Stimulated activated CD4-positive, alpha-beta T cell treated with anti-CD3 and anti-CD28 coated beads, TNF-alpha, amount 100 ng/mL, for 4 hours (primary cell): Measurements from ENCODE around the gene CRABP2.

Experiments used
- DNase-seq, 3 experiments: peaks; one replicate each; pipeline ENCODE4 v3.0.0-alpha.2; 2020; ENCODE audit warnings: low read depth in 3 of 3

The CRABP2 gene

DNA sequence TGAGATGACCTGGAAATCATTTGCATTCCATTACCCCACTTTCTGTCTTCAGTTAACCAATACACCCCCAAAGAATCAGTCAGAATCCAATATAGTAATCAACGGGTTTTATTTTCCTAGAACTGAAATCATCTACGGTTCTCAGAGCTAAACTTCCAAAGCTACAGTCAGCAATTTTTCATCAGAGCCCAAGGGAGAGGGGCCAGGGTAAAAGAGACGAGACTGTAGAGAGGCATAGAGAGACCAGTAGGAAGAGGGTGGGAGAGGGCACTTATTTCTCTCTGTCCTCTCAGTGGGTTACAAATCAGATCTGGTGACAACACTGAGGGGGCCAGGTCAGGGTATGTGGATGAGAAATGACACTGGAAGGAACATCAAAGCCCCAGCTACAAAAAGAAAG is 36.6 kb upstream of the CRABP2 start:
- no peak for DNase-seq

DNA sequence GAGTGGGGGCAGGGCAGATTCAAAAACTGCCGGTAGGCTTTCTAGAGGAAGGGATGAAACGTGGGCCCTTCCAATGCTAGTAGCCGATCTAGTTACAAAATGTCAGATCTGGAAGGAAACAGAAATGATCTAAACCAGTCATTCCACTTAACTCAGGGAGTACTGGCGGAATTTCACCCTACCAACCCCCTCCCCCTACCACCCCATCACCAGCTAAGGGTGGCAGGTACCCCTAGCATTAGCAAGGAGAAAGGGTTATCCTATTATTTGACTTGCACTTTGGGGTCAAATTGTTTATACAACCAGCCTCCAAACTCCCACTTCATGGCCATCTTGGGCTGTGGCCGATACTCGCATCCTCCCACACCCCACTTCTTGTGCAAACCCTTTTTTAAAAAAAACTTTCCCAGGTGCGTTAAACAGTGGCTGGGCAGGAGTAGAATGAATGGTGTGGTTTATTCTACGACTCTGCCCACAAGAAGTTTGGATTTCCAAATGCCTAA is 36.1 kb upstream of the CRABP2 start:
- DNase-seq: no peak

DNA sequence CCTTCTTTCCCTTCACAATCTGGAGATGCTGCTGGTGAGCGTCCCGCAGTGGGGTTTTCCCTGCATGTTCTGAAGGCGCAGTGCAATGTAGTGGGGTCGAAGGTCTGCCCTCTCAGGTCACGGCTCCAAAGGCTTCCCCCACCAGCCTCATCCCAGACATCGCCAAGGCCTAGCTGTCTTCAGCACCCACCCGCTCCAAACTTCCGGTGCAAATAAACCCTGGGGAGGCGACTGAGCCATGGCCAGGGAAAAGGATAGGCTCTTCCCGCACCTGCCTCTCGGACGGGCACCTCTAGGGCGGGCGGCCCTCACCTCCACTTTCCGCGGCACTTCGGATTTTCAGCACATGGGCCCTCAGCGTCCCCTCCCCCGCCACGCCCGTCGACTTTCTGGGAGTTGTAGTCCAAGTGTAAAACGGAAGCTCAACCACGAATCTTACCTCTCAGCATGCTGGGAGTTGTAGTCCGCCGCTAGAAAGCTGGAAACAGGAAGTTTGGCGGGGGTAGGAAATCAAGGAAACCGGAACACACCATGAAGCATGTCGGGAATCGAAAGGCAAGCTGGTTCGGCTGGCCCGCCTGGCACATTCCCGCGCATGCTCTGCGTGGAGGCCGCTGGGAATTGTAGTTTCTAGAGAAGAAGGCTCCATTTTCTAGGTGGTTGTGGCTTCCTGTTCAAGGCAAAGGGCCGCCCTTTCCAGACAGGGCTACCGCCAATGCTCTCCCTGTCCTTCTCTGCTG is 35.5 kb upstream of the CRABP2 start, which contains the start of gene MRPL24:
MRPL24 (minus strand) TSS at position 348 of the 740 bp plus-strand sequence. CDS start 2,384 bp downstream, outside the sequence.
- DNase-seq: peak; percentile 91 to 96 (median 91)

DNA sequence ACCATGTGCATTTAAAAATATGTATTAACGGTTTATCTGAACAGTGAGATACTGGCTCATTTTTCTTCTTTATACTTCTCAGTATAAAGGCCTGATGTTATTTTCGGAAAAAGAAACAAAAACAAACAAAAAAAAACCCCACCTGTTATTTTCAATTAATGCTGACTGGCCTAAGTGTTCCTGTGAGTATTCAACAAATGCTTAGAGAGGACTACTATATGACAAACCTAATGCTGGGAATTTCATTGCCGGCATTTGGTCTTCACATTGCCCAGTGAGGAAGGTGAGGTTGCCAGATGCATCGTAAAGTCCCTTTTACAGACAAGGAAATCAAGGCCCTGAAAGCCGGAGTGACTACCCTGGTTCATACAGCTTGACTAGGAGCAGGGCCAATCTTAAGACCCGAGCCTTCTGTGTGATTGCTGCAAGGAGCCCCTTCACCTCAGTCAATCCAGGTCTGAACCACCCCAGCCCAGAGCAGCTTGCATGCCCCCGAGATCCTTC is 34.9 kb upstream of the CRABP2 start:
- DNase-seq: no peak

DNA sequence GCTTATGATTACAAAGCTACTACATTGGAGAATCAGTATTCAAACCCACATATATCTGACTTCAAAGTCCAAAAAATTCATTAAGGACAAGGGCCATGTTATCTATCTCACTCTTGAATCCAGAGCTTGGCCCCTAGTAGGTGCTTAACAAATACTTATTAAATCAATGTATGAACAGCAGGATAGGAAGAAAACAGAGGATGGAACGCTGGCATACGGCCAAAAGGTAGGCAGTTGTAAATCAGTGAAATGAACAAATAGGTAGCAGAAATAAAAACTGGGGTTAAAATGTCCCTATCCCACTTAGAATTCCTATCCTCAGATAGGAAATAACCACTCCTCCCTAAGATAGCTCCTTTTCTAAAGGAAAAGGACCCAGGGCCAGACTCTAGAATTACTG is 33.5 kb upstream of the CRABP2 start:
- DNase-seq: no peak

DNA sequence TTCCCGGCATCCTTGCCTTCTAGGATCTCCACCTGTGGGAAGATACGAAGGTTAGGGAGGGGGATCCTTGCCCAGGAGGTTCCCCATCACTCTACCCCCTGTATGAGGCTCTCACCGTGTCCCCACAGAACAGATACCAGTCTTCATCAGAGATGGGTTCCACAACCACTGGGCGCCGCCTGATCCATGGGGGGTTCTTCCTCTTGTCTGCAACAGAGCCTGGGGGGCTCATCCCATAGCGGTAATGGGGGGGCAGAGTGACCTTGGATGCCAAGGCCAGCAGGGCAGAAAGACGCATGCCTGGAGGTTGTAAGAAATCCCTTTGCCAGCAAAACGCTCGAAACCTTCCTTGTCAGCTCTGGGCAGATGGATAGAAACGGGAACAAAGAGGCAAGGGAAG is 33.0 kb upstream of the CRABP2 start:
- no peak for DNase-seq

DNA sequence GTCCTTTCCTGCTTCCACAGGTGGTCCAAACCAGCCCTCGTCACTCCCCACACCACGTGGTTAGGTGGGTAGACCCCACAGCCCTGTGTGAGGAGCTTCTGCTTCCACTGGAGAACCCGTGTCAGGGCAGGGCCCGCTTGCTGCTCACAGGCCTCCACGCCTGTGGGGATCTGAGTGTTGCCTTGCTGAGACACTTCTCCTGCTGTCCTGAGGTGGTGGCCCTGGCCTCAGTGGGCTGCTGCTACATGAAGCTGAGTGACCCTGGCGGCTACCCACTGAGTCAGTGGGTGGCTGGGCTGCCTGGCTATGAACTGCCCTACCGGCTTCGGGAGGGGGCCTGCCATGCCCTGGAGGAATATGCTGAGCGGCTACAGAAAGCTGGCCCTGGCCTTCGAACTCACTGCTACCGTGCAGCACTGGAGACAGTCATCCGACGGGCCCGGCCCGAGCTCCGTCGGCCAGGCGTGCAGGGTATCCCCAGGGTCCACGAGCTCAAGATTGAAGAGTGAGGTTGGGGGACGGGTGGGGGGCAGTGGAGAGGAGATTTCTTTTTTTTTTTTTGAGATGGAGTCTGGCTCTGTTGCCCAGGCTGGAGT is 28.7 kb upstream of the CRABP2 start:
- no peak for DNase-seq

DNA sequence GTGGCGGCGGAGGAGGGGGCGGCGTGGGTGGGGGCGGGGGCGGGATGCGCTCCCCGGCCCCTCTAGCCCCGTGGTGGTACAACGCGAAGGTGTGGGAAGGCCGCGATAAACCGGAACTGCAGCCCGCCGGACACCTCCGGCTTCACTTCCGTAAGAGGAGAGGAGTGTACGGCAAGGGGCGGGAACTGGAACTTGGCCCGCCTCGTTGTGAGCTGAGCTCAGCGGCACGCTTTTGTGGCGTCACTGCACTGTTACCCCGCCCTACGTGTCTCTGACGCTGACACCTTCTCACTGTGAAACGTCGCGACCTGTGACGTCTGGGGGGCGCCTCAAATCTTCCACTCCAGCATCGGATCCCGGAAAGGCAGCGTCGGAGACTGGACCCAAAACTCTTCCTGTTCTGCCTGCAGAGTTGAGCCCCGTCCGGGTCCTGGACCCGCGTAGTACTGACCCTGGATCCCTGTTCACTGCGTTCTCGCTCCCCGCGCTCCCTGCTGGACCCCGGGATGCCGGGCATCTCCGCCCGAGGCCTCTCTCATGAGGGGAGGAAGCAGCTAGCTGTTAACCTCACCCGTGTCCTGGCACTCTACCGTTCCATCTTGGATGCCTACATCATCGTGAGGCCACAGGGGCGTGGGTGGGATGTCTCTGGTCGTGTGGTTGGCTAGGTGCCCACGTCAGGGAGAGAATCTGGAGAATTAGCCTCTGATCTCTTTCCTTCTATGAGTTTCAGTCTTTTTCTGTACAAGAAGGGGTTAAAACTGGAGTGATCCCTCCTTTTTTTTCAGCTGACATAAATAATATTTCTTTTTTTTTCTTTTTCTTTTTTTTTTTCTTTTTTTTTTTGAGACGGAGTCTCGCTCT is 23.4 kb upstream of the CRABP2 start, which contains the start of gene ISG20L2:
ISG20L2 (minus strand) TSS at position 168 of the 864 bp plus-strand sequence. CDS start 1,114 bp downstream, outside the sequence.
- peak; percentile 76 to 93 (median 92) for DNase-seq

DNA sequence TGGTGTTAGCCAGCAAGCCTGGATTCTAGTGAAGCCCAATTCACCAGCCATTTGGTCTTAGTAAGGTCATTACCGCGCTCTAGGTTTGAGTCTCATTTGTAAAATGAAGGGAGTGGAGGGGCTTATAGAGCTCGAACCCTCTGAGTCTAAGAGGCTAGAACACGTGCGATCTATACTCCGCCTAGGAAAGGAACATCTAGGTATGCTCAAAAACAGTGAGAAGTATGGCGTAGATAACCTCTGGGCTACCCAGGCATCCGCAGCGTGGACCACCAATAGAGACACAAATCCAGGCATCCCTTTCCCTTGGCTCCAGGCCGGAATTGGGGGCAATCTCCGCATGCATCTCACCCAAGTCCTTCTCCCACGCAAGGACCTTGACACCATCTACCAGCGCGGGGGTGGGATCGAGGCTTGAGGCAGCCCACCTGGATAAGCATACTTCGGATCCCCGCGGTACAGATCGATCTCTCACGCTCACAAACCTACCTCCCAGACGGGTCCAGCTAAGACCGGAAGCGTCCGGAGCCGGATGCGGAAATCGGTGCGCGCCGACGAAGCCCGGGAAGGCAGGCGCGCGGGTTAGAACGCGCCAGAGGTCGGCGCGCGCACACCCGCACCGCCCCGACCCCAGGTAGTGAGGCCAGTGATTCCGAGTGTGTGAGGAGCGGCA is 22.7 kb upstream of the CRABP2 start, which contains the start of gene METTL25B:
METTL25B (plus strand) TSS at position 544 of the 673 bp plus-strand sequence. CDS start 636 bp downstream, outside the sequence.
- DNase-seq: peak in 1 of 3 experiments; percentile 69

DNA sequence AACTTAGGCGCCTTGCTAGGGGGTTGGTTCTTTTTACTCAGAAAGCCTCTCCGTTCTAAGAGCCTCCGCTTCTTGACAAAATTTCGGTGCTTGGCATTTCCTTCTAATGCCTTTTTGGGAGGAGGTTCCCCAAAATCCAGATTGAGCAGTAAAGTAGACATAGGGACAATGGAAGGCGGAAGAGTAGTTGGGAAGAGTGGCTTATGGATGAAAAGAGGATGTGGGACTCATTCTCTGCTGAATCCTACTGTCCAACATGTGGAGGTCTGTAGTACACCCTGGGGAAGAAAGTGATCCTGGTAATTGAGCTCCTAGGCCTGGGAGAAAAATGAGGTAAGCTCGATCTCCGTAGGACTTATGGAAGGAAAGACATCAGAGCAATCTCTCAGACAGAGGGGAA is 22.1 kb upstream of the CRABP2 start:
- DNase-seq: no peak

DNA sequence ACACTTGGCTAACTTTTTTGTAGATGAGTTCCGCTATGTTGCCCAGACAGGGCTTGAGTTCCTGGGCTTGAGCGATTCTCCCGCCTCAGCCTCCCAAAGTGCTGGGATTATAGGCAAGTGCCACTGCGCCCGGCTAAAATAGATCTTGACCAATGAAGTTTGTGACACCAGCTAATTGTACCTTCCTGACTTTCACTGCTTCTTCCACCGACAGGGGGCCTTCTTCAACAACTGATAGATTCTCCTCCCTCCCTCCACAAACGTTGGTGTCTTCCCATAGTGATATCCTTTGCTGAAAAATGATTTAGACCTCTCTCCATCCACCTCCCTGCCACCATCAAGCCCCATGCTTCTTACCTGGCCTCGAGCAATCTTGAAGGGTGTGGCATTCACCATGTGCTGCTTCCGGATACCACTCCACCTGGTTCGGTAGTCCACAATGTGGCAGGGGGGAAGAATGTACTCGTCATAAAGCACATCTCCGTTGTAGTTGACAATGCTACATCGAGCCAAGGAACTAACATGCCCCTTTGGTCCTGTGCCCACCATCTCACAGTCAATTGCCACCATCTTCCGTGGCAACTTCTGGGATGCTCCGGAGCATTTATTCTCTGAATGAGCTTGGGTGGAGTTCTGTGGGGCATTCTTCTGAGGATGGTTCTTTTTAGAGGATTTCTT is 21.3 kb upstream of the CRABP2 start:
- DNase-seq: peak in 1 of 3 experiments; percentile 28

DNA sequence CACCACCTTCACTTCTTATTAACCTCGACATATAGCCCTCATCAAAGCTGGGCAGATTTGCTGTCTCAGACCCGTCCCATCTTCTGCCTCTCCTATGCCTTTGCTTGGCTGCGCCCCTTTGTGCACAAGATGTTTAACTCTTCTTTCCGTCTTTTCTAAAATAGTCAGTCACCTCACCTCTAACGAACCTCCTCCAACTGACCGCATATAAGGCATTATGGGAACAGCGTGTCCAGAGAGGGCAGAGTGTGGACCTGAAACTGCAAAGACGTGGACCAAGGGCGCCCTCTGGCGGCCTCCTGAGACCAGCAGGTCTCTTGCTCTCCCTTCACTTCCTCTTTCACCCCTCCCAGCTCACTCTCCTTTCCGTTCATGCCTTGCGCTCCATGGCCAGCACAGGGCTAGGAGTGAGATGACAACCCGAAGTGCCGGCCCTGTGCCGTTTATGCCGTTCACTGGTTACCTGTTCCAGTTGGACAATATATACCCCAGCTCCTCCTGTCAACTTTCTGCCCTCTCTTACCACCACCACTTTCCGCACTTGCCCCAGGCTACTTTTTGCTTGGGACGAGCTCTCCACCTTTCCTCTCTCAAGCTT is 20.4 kb upstream of the CRABP2 start:
- DNase-seq: peak; percentile 53 to 61 (median 57)

DNA sequence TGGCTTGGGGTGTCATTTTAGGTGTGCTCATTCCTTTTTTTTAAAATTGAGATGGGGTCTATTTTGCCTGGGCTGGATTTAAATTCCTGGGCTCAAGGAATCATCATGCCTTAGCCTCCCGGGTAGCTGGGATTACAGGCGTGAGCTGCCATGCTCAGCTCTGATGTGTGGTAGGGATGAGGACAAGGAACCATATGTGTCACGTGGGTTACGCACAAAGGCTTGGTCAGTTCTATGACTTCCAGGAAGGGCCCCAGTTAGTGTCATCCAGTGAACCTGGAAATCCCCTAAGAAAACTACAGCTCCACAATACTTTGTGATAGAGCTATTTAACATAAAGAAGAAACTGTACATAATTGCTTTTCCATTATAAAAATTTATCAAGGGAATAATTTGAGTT is 16.2 kb upstream of the CRABP2 start:
- DNase-seq: no peak

DNA sequence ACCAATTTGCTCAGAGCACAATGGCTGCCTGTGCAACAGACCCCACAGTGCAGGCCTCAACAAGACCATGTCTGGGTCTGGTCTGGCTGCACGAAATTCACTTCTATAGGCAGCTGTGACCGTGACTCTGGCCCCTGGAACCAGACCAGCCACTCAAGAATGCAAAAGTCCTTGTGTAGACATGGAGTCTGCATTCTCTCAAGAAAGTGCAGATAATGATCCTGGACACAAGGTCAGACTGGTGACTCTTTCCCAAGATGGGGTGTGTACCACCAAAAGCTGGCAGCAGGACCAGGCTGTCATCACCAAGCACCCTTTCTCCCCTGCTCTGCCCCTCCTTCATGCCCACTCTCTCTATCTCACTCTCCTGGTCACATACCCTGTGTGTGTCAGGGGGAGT is 15.7 kb upstream of the CRABP2 start:
- DNase-seq: no peak

DNA sequence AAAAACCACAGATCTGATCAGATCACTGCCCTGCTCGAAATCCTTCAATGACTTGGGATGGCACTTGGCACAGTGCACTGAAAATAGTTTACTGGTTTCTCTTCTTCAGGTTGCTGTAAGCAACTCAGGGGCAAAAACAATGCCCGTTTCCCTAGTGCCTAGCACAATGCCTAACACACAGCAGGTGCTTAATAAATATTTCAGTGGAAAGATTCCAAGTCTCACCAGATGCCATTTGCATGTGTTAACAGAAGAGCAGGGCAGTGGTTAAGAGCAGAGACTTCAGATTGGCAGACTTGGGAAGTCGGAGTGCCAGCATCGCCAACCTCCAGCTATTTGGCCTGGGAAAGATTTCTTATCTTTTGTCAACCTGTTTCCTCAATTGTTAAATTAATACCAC is 12.0 kb upstream of the CRABP2 start:
- no peak for DNase-seq

DNA sequence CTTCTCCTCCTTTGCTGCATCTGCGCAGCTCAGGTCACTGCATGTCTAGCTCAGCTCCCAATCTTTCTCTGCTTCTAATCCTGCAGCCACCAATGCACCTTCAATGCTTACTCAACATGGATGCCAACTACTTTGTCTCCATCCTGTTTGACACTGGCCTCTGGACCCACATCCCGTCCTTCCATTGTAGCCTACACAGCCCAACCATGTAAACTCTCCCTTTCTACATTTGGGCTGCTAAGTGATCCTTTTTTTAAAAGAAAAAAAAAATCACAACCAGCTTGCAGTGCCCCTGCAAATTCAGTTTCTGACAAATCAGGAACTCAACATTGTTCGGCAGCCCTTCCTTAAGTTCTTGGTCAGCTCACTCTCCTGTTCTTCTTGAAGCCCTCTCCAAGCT is 9.4 kb upstream of the CRABP2 start:
- no peak for DNase-seq

DNA sequence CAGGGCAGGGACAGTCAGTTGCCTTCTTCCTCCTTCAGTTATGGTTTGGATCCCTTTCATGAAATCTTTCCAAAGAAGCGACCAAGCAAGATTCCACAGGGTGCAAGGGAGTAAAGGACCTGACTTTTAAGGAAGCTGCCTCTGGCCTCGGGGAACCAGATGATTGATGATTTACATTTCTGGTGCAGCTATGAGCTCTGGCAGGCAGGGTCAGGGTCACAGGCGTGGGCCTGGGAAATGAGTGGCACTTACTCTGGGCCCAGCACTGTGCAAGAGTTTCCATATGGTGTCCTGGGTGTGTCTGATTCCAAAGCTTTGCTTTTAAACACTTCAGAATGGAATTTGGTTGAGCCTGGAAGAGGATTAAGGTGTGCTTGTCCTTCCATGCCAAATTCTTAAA is 7.2 kb upstream of the CRABP2 start:
- DNase-seq: no peak

DNA sequence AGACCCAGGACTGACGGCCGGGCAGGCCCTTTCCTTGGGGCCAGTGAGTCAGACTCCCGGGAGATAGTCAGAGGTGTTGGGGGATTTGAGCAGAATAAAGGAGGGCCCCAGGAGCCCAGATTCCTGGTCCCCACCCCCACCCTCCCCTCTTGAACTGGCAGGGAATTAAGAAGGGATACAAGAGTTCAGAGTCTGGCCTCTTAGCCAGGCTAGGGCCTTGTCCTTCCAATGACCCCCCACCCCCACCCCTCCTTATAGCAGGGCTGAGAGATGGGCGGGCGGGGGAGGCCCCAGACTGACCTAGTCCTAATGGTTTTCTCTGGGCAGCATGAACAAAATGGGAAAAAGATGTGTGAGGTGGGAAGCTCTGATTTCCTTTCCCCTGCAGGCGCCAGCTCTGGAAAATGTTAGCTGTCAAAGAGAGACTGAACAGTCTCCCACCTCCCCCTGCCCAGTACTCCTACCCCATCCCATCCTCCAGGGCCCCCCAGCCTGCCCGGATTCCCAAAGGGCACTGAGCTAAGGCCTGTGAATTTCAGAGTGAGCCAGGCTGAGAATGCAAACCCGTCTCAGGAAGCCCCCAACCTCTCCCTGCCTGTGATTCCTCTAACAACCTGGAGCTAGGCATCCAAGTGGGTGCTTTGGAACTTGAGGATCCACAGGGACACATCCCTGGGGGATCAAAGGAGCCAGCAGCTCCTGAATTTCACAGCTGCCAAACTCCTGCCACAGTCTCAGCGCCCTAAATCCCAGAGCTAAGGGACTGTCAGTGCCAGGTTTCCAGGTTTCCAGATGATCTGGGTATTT is 5.8 kb upstream of the CRABP2 start:
- DNase-seq: no peak

DNA sequence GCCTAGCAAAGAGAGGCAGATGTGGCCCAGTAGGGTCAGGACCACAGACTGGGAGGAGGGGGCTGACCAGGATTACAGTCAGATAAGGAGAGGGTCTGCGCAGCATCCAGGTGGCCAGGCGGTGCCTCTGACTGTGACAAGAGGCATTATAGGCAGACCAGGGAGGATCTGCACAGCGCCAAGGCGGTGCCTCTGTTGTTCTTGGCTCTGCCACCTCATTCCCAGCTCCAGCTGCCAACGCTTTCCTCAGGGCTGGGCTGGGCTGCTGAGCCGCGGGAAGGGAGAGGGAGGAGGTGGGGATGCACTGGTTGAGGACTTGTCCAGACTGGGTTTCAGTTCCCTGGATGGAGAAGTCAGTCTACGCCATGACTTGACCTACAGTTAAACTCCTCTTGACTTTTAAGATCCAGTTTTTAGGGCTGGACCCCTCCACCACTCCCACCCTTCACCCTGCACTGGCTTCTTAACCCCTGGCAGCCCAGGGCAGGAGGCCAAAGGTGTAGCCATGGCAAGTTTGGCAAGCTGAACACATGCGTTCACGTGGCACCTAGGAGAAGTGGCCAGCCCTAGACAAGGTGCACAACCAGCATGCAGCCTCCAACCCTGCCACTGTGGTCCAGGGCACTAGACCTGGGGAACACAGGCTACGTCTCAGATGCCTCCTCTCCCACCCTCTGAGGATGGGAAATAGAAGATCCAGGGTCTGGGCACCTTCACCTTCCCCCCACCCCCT is 4.5 kb upstream of the CRABP2 start:
- no peak for DNase-seq
